AG09309 (cell line): Measurements from ENCODE around the gene WBP2.

Source experiments
- DNase-seq: peaks from one replicate; pipeline ENCODE4 v3.0.0-alpha.2; 2010; ENCODE audit warnings: low read depth
- H3K4me3 ChIP-seq: 2 replicates; pipeline ENCODE4 v1.5.1; 2011; ENCODE audit warnings: mild to moderate bottlenecking, low read depth, low read length, moderate library complexity; ENCODE audit not compliant: control insufficient read depth
- TF ChIP-seq, protein P1 (sequence below): IDR thresholded peaks from 2 replicates; pipeline ENCODE4 v1.5.1; 2011; ENCODE audit warnings: mild to moderate bottlenecking, low read depth, low read length, inconsistent platforms; ENCODE audit not compliant: insufficient read depth, control insufficient read depth; ENCODE audit errors: missing control alignments

WBP2 gene

GRCh38 chr17:75810216-75810615, 44.9 kb downstream of the WBP2 start:
- DNase-seq = no peak
- H3K4me3 ChIP-seq = no peak overlapping the region
- TF ChIP-seq, protein P1, sequence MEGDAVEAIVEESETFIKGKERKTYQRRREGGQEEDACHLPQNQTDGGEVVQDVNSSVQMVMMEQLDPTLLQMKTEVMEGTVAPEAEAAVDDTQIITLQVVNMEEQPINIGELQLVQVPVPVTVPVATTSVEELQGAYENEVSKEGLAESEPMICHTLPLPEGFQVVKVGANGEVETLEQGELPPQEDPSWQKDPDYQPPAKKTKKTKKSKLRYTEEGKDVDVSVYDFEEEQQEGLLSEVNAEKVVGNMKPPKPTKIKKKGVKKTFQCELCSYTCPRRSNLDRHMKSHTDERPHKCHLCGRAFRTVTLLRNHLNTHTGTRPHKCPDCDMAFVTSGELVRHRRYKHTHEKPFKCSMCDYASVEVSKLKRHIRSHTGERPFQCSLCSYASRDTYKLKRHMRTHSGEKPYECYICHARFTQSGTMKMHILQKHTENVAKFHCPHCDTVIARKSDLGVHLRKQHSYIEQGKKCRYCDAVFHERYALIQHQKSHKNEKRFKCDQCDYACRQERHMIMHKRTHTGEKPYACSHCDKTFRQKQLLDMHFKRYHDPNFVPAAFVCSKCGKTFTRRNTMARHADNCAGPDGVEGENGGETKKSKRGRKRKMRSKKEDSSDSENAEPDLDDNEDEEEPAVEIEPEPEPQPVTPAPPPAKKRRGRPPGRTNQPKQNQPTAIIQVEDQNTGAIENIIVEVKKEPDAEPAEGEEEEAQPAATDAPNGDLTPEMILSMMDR = no peak

DNA sequence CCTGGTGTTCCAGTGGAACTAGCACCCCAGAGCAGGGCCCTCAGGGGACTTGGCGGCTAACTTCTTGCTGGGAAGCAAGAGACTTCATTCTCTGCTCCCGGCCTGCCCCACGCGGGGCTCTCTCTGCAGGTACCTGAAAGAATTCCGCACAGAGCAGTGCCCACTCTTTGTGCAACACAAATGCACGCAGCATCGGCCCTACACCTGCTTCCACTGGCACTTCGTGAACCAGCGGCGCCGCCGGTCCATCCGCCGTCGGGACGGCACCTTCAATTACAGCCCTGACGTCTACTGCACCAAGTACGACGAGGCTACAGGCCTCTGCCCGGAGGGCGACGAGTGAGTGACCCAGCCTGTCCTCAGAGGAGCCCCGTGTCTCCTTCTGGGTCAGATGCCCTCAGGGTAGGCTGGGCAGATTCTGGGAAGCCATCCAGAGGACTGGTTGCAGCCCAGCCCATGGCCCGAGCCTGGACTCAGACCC, 45.5 kb downstream of the WBP2 start:
- DNase-seq = no peak
- H3K4me3 ChIP-seq = no peak overlapping the region
- TF ChIP-seq, protein P1 = no peak

GRCh38 chr17:75808905-75809621, 46.1 kb downstream of the WBP2 start:
- peak; percentile 20 for DNase-seq
- TF ChIP-seq, protein P1 = no peak
- no peak overlapping the region for H3K4me3 ChIP-seq

DNA sequence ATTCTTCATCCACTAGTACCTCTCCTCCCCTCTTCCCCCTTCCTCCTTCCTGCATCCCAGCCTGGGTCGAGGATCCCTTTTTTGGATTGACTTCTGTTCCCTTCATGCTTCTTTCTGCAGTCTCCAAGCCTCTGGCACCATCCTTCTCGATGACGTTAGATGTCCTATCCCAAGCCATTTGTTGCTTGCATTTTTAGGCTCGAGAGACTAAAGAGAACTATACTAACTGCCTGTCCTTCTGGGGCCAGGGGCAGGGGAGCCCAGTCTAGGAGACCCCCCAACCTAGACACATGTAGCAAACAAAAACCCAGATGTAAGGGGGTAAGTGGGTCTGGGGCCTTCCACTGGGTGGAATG, 46.6 kb downstream of the WBP2 start:
- H3K4me3 ChIP-seq = no peak overlapping the region
- no peak for DNase-seq
- TF ChIP-seq, protein P1 = no peak

DNA sequence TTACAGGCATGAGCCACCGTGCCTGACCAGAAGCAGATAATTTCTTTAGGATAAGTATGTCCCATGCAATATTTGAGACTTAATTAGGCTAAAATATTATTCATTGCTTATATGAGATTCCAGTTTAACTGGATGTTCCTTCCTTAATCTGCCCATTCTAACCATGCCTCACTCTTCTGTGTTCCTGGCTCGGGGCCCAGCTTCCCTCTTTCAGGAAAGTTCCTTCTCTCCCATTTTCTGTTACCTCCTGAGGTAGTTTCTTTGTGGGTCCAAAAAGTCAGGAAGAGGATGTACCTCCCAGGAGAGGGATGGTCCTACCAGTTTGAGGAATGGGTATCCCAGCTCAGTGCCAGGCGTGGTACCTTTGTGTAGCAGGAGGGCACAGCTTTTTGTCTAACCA, 47.3 kb downstream of the WBP2 start:
- H3K4me3 ChIP-seq = no peak overlapping the region
- TF ChIP-seq, protein P1 = no peak
- no peak for DNase-seq

GRCh38 chr17:75806822-75807500, 48.2 kb downstream of the WBP2 start:
- H3K4me3 ChIP-seq = no peak overlapping the region
- DNase-seq = no peak
- TF ChIP-seq, protein P1 = no peak
